GM23338 (cell line): ENCODE measurements around the gene MCTP1. TPM values are rescaled to one million over a fixed set of nuclear protein-coding genes. Genes with fewer than 3 reads are reported as not detected.
"Not testable (repeated sequence)": the region's sequence is repeated elsewhere in the genome, so short reads cannot be mapped to it uniquely, and the experiment has no call there.

Source experiments
- ATAC-seq: fragments of 200-7000 bp; cut with Tn5 transposase; 3 replicates; pipeline ENCODE4 v1.9.1; 2020
- DNase-seq: peaks from one replicate; pipeline ENCODE4 v3.0.0-alpha.2; 2015; ENCODE audit warnings: low spot score
- H2AFZ ChIP-seq: fragments of 200-600 bp; sonication (generic); 2 replicates; pipeline ENCODE4 v1.8.0; 2016; ENCODE audit warnings: antibody characterized with exemption, mild to moderate bottlenecking, moderate library complexity
- H3F3A ChIP-seq: fragments of 200-600 bp; sonication (generic); replicated peaks from 2 replicates; pipeline ENCODE4 v1.8.0; 2017; ENCODE audit warnings: antibody characterized with exemption, mixed run types, low read depth
- H3K27ac ChIP-seq: fragments of 200-600 bp; sonication (generic); 2 replicates; pipeline ENCODE4 v1.6.1; 2016; ENCODE audit warnings: low read depth
- H3K27me3 ChIP-seq: fragments of 200-600 bp; sonication (generic); 2 replicates; pipeline ENCODE4 v1.8.0; 2016; ENCODE audit warnings: mild to moderate bottlenecking, mixed run types, moderate library complexity; ENCODE audit not compliant: insufficient read depth
- H3K36me3 ChIP-seq: fragments of 200-600 bp; sonication (generic); 2 replicates; pipeline ENCODE4 v1.8.0; 2016; ENCODE audit warnings: mild to moderate bottlenecking; ENCODE audit not compliant: insufficient read depth
- H3K4me1 ChIP-seq: fragments of 200-600 bp; sonication (generic); 2 replicates; pipeline ENCODE4 v1.8.0; 2016; ENCODE audit warnings: mild to moderate bottlenecking, moderate library complexity; ENCODE audit not compliant: insufficient read depth
- H3K4me2 ChIP-seq: fragments of 200-600 bp; sonication (generic); 2 replicates; pipeline ENCODE4 v1.7.1; 2017; ENCODE audit warnings: mixed run types
- H3K4me3 ChIP-seq: fragments of 200-600 bp; sonication (generic); 2 replicates; pipeline ENCODE4 v1.6.1; 2016; ENCODE audit warnings: mixed run types
- H3K79me2 ChIP-seq: fragments of 200-600 bp; sonication (generic); replicated peaks from 2 replicates; pipeline ENCODE4 v1.8.0; 2017; ENCODE audit warnings: mild to moderate bottlenecking; ENCODE audit not compliant: insufficient read depth
- H3K9me2 ChIP-seq: fragments of 200-600 bp; sonication (generic); 2 replicates; pipeline ENCODE4 v1.8.0; 2017; ENCODE audit not compliant: insufficient read depth
- H4K20me1 ChIP-seq: fragments of 200-600 bp; sonication (generic); replicated peaks from 2 replicates; pipeline ENCODE4 v1.8.0; 2017; ENCODE audit warnings: mild to moderate bottlenecking; ENCODE audit not compliant: insufficient read depth
- H3K27ac Mint-ChIP-seq: 2 replicates; pipeline ENCODE4 v1.8.0; 2020; ENCODE audit warnings: inconsistent platforms, mild to moderate bottlenecking, moderate library complexity, mixed read lengths
- H3K27me3 Mint-ChIP-seq: 3 replicates; pipeline ENCODE4 v1.8.0; 2022; ENCODE audit warnings: low read depth, mild to moderate bottlenecking, moderate library complexity, mixed read lengths, inconsistent platforms; ENCODE audit not compliant: insufficient read depth, poor library complexity
- H3K36me3 Mint-ChIP-seq: 3 replicates; pipeline ENCODE4 v1.8.0; 2021; ENCODE audit warnings: low read depth, mild to moderate bottlenecking, inconsistent platforms, moderate library complexity, mixed read lengths
- H3K4me1 Mint-ChIP-seq: 3 replicates; pipeline ENCODE4 v1.8.0; 2020; ENCODE audit warnings: mild to moderate bottlenecking, inconsistent platforms, mixed read lengths
- H3K4me3 Mint-ChIP-seq: 3 replicates; pipeline ENCODE4 v1.8.0; 2021; ENCODE audit warnings: moderate library complexity, mild to moderate bottlenecking, inconsistent platforms, mixed read lengths
- H3K9me3 Mint-ChIP-seq: 3 replicates; pipeline ENCODE4 v1.8.0; 2020; ENCODE audit warnings: moderate library complexity, mild to moderate bottlenecking, inconsistent platforms, mixed read lengths
- EZH2 ChIP-seq: fragments of 200-600 bp; sonication (generic); IDR thresholded peaks from one replicate; pipeline ENCODE4 v1.8.0; 2017; ENCODE audit warnings: antibody characterized with exemption, mild to moderate bottlenecking, low read depth; ENCODE audit not compliant: unreplicated experiment
- EZH2phosphoT487 ChIP-seq: fragments of 200-600 bp; sonication (generic); IDR thresholded peaks from one replicate; pipeline ENCODE4 v1.8.1; 2018; ENCODE audit warnings: antibody characterized with exemption; ENCODE audit not compliant: unreplicated experiment
- JUNB ChIP-seq: IDR thresholded peaks from one replicate; pipeline ENCODE4 v1.6.1; 2016; ENCODE audit warnings: antibody characterized with exemption; ENCODE audit not compliant: unreplicated experiment
- NANOG ChIP-seq: IDR thresholded peaks from 2 replicates; pipeline ENCODE4 v1.6.1; 2016; ENCODE audit warnings: antibody characterized with exemption, borderline replicate concordance
- POLR2AphosphoS5 ChIP-seq: IDR thresholded peaks from 2 replicates; pipeline ENCODE4 v1.6.1; 2016; ENCODE audit warnings: antibody characterized with exemption, low read depth
- ZNF114 ChIP-seq: fragments of 250-450 bp; sonication (Bioruptor Pico); IDR thresholded peaks from 2 replicates; pipeline ENCODE4 v1.5.0; 2020; ENCODE audit warnings: mild to moderate bottlenecking, moderate library complexity
- ZNF331 ChIP-seq: fragments of 250-450 bp; sonication (Bioruptor Pico); IDR thresholded peaks from 2 replicates; pipeline ENCODE4 v1.5.0; 2020; ENCODE audit warnings: low read depth, mild to moderate bottlenecking, moderate library complexity
- ZNF462 ChIP-seq: fragments of 250-450 bp; sonication (Bioruptor Pico); IDR thresholded peaks from 2 replicates; pipeline ENCODE4 v1.5.0; 2020; ENCODE audit warnings: mild to moderate bottlenecking, moderate library complexity
- polyA plus RNA-seq: library from polyadenylated mRNA; unstranded; fragments of >200 nt; fragmentation: Nextera tagmentation; extraction: Ambion mirVana; gene quantifications from 2 replicates; pipeline ENCODE4 v1.2.1, GENCODE V29; 2016
- total RNA-seq: library from RNA; depleted of rRNA; stranded (reverse); fragments of >200 nt; shearing (Covaris generic); gene quantifications from 2 replicates; pipeline ENCODE4 v1.2.3, GENCODE V29; 2014

Gene MCTP1
- total and polyA plus RNA-seq, 2 experiments from 2014 or later, result 3.7 to 4.2 TPM

- no peaks in the 10 kb centered on the region for H3K79me2 ChIP-seq
- ATAC-seq (no peak), DNase-seq (no peak)
- no peak overlapping the region for H3K4me3 Mint-ChIP-seq
- H3K36me3 ChIP-seq, result no peaks in the 10 kb centered on the region
- H3K27ac Mint-ChIP-seq, result no peak overlapping the region
- H3K36me3 Mint-ChIP-seq, result peaks cover 9% of the 10 kb centered on the region; the same call in 2 of the 3 replicates
- H3K9me3 Mint-ChIP-seq, result peaks cover 17% of the 10 kb centered on the region
- no peak overlapping the region for H3K4me3 ChIP-seq
- no peaks in the 10 kb centered on the region for H3F3A ChIP-seq
- no peaks in the 10 kb centered on the region for H3K9me2 ChIP-seq
- peaks cover 2% of the 10 kb centered on the region for H3K27me3 Mint-ChIP-seq
- H4K20me1 ChIP-seq, result no peaks in the 10 kb centered on the region
- peaks cover 4% of the 10 kb centered on the region; the same call in 1 of the 2 replicates for H3K4me1 ChIP-seq
- no peak overlapping the region for H3K27ac ChIP-seq
- H3K27me3 ChIP-seq, result no peaks in the 10 kb centered on the region
- peaks cover 20% of the 10 kb centered on the region for H3K4me1 Mint-ChIP-seq
- peak overlapping the region; percentile 54; the same call in 1 of the 2 replicates for H2AFZ ChIP-seq
- H3K4me2 ChIP-seq, result no peak overlapping the region
- TF ChIP-seq NANOG, result no peak
Measured at GRCh38 chr5:94998670-94999069, 286.2 kb downstream of the MCTP1 start.

DNA sequence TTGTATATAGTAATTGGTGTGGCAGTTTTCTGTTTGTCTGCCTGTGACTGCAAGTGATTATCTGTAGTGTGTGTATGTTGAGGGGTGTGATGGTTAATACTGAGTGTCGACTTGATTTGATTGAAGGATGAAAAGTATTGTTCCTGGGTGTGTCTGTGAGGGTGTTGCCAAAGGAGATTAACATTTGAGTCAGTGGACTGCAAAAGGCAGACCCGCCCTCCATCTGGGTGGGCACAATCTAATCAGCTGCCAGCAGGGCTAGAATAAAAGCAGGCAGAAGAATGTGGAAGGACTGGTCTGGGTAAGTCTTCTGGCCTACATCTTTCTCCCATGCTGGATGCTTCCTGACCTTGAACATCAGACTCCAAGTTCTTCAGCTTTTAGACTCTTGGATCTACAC is 290.4 kb downstream of the MCTP1 start:
- H4K20me1 ChIP-seq, H3K9me3 Mint-ChIP-seq, H3K4me3 ChIP-seq, H3K9me2 ChIP-seq, H3K27me3 ChIP-seq, H3K4me2 ChIP-seq, H3K36me3 ChIP-seq, H3K36me3 Mint-ChIP-seq, H3K27ac Mint-ChIP-seq, H3K4me1 ChIP-seq, H3K27me3 Mint-ChIP-seq, H3F3A ChIP-seq, DNase-seq, H3K27ac ChIP-seq, H3K79me2 ChIP-seq, ATAC-seq, H2AFZ ChIP-seq, H3K4me3 Mint-ChIP-seq: not testable (repeated sequence)
- peaks cover 20% of the 10 kb centered on the region for H3K4me1 Mint-ChIP-seq

GRCh38 chr5:94993491-94993890 is 291.4 kb downstream of the MCTP1 start:
- Histone ChIP-seq H3K4me1 (peaks cover 4% of the 10 kb centered on the region; the same call in 1 of the 2 replicates), H3F3A (no peaks in the 10 kb centered on the region), H4K20me1 (no peaks in the 10 kb centered on the region), H3K36me3 (no peaks in the 10 kb centered on the region), H3K27me3 (no peaks in the 10 kb centered on the region), H2AFZ (no peak overlapping the region), H3K4me3 (no peak overlapping the region), H3K79me2 (no peaks in the 10 kb centered on the region), H3K9me2 (no peaks in the 10 kb centered on the region), H3K4me2 (no peak overlapping the region), H3K27ac (no peak overlapping the region)
- Mint-ChIP-seq H3K4me1 (peaks cover 15% of the 10 kb centered on the region), H3K4me3 (no peak overlapping the region), H3K9me3 (no peaks in the 10 kb centered on the region), H3K27me3 (no peaks in the 10 kb centered on the region), H3K36me3 (no peaks in the 10 kb centered on the region), H3K27ac (no peak overlapping the region)
- DNase-seq, result no peak
- no peak for ATAC-seq
- TF ChIP-seq ZNF114 (CRISPR knock-in tag), result no peak
- TF ChIP-seq EZH2phosphoT487, result no peak
- no peak for TF ChIP-seq EZH2
- TF ChIP-seq ZNF331 (CRISPR knock-in tag), result no peak
- TF ChIP-seq NANOG, result no peak
- no peak for TF ChIP-seq JUNB
- no peak for TF ChIP-seq POLR2AphosphoS5
- no peak for TF ChIP-seq ZNF462 (CRISPR knock-in tag)
